Activated CD4-positive, CD25-positive, alpha-beta regulatory T cell (primary cell): ENCODE measurements around the gene CHI3L1.

Source experiments
- DNase-seq, 4 experiments: peaks; one replicate each; lab custom pipeline; 2025; lab: John Stamatoyannopoulos, UW

Gene CHI3L1

GRCh38 chr1:203133970-203134725 lies 52.4 kb downstream of the CHI3L1 start:
- no peak for DNase-seq

- DNase-seq, result no peak
Observed at GRCh38 chr1:203131548-203132200, 54.8 kb downstream of the CHI3L1 start.

- DNase-seq, result no peak
Observed at GRCh38 chr1:203130358-203130985, 56.0 kb downstream of the CHI3L1 start.

- DNase-seq, result no peak
Observed at GRCh38 chr1:203129501-203130231, 56.8 kb downstream of the CHI3L1 start.
